Fibroblast of peridontal ligament (primary cell): ENCODE measurements around the gene SYT5.
"Not testable (repeated sequence)": the region's sequence is repeated elsewhere in the genome, so short reads cannot be mapped to it uniquely, and the experiment has no call there.

Source experiments
- DNase-seq: peaks from one replicate; pipeline ENCODE4 v3.0.0-alpha.2; 2010; ENCODE audit errors: extremely low read depth

Gene SYT5

GRCh38 chr19:55179606-55180484 lies at the start of gene SYT5:
Gene SYT5, minus strand, starts transcription at chr19:55180289. Its CDS starts 1,248 bp downstream, at chr19:55179041.
- DNase-seq: no peak

- DNase-seq: no peak
These were observed 49.7 kb upstream of the SYT5 start for GRCh38 chr19:55229789-55230182.

- no peak for DNase-seq
These were observed 49.2 kb upstream of the SYT5 start for GRCh38 chr19:55229145-55229788.

GRCh38 chr19:55228403-55229031 lies 48.4 kb upstream of the SYT5 start, which contains the start of gene TMEM86B:
Gene TMEM86B, minus strand, starts transcription at chr19:55228763. Its CDS starts 22 bp downstream, at chr19:55228741.
- no peak for DNase-seq

- DNase-seq: no peak
These were observed 47.9 kb upstream of the SYT5 start for GRCh38 chr19:55228015-55228391.

- no peak for DNase-seq
These were observed 47.3 kb upstream of the SYT5 start for GRCh38 chr19:55227241-55228014.

- DNase-seq: no peak
These were observed 46.7 kb upstream of the SYT5 start for GRCh38 chr19:55226788-55227187.

- DNase-seq: no peak
These were observed 46.2 kb upstream of the SYT5 start for GRCh38 chr19:55226273-55226672.

- no peak for DNase-seq
These were observed 45.4 kb upstream of the SYT5 start for GRCh38 chr19:55225415-55225958.

GRCh38 chr19:55224679-55225414 lies 44.8 kb upstream of the SYT5 start:
- not testable (repeated sequence) for DNase-seq

- DNase-seq: no peak
These were observed 44.1 kb upstream of the SYT5 start for GRCh38 chr19:55224038-55224665.

- no peak for DNase-seq
These were observed 43.4 kb upstream of the SYT5 start for GRCh38 chr19:55223291-55224037.

GRCh38 chr19:55220525-55220924 lies 40.4 kb upstream of the SYT5 start:
- no peak for DNase-seq

- DNase-seq: peak; percentile 99
These were observed 36.5 kb upstream of the SYT5 start for GRCh38 chr19:55216461-55217198.

- DNase-seq: no peak
These were observed 33.5 kb upstream of the SYT5 start for GRCh38 chr19:55213547-55213946.

- no peak for DNase-seq
These were observed 32.4 kb upstream of the SYT5 start for GRCh38 chr19:55212447-55212846.

GRCh38 chr19:55209693-55210472 lies 29.8 kb upstream of the SYT5 start:
- peak; percentile 87 for DNase-seq
